CD14-positive monocyte (primary cell): Measurements from ENCODE around the gene BRIP1. TPM values are rescaled to one million over a fixed set of nuclear protein-coding genes. Genes with fewer than 3 reads are reported as not detected.

ENCODE experiments used
- DNase-seq, 3 donors: peaks; one replicate each; pipeline ENCODE4 v3.0.0-alpha.2; 2011 to 2022
- H2AFZ ChIP-seq: 2 replicates; pipeline ENCODE4 v1.6.0; 2012; ENCODE audit warnings: mild to moderate bottlenecking, low read depth, low read length, inconsistent platforms; ENCODE audit not compliant: insufficient read depth, poor library complexity, severe bottlenecking
- H3K27ac ChIP-seq, 2 donors: 1 replicate in 1 of 2; 2 replicates in 1 of 2; pipeline ENCODE4 v1.5.1; 2012 to 2013; ENCODE audit warnings: low read length in 2 of 2, control low read depth in 1 of 2, inconsistent platforms in 1 of 2, low read depth in 1 of 2, mild to moderate bottlenecking in 1 of 2
- H3K27me3 ChIP-seq, 2 donors: one replicate each; pipeline versions ENCODE4 v1.6.0 to v1.6.1; 2011 to 2013; ENCODE audit warnings: low read length in 2 of 2; ENCODE audit not compliant: control insufficient read depth in 2 of 2, insufficient read depth in 2 of 2
- H3K36me3 ChIP-seq, 2 donors: replicated peaks in 1 of 2; 1 replicate in 1 of 2; 2 replicates in 1 of 2; pipeline versions ENCODE4 v1.5.1 to v1.6.1; 2012 to 2013; ENCODE audit warnings: low read length in 2 of 2, control low read depth in 1 of 2, inconsistent platforms in 1 of 2, mild to moderate bottlenecking in 1 of 2; ENCODE audit not compliant: insufficient read depth in 2 of 2, control insufficient read depth in 1 of 2
- H3K4me1 ChIP-seq, 2 donors: 1 replicate in 1 of 2; 2 replicates in 1 of 2; pipeline versions ENCODE4 v1.5.1 to v1.6.1; 2012 to 2013; ENCODE audit warnings: low read length in 2 of 2, control low read depth in 1 of 2, inconsistent platforms in 1 of 2, mild to moderate bottlenecking in 1 of 2, moderate library complexity in 1 of 2; ENCODE audit not compliant: insufficient read depth in 2 of 2, control insufficient read depth in 1 of 2
- H3K4me2 ChIP-seq: replicated peaks from 2 replicates; pipeline ENCODE3; 2012; ENCODE audit warnings: low read length, moderate library complexity, mild to moderate bottlenecking; ENCODE audit not compliant: poor library complexity, severe bottlenecking; ENCODE audit errors: extremely low read depth
- H3K4me3 ChIP-seq, 3 experiments: fragments of 200-600 bp in 1 of 3; sonication (generic) in 1 of 3; replicated peaks in 1 of 3; 1 replicate in 2 of 3; 2 replicates in 1 of 3; pipeline ENCODE4 v1.5.1; 2011 to 2013; ENCODE audit warnings: low read length in 3 of 3, mild to moderate bottlenecking in 3 of 3, control low read depth in 2 of 3, low read depth in 2 of 3, inconsistent platforms in 1 of 3, moderate library complexity in 1 of 3
- H3K79me2 ChIP-seq: 2 replicates; pipeline ENCODE4 v1.6.0; 2012; ENCODE audit warnings: mild to moderate bottlenecking, control low read depth, inconsistent platforms, low read length, moderate library complexity; ENCODE audit not compliant: insufficient read depth
- H3K9ac ChIP-seq: 2 replicates; pipeline ENCODE4 v1.6.0; 2017; ENCODE audit warnings: low read length, mild to moderate bottlenecking; ENCODE audit not compliant: insufficient read depth, poor library complexity, severe bottlenecking
- H3K9me3 ChIP-seq, 2 donors: replicated peaks in 1 of 2; 1 replicate in 1 of 2; 2 replicates in 1 of 2; pipeline versions ENCODE4 v1.5.1 to v1.6.1; 2012 to 2013; ENCODE audit warnings: low read length in 2 of 2, control low read depth in 1 of 2; ENCODE audit not compliant: control insufficient read depth in 1 of 2, insufficient read depth in 1 of 2
- H4K20me1 ChIP-seq: 2 replicates; pipeline ENCODE4 v1.6.0; 2012; ENCODE audit warnings: mild to moderate bottlenecking, low read length, control low read depth, moderate library complexity; ENCODE audit not compliant: insufficient read depth
- H3K27ac Mint-ChIP-seq, 7 donors: one replicate each; pipeline ENCODE4 v1.8.0; 2020; ENCODE audit warnings: mild to moderate bottlenecking in 7 of 7, mixed read lengths in 7 of 7, moderate library complexity in 6 of 7, inconsistent platforms in 2 of 7
- H3K27me3 Mint-ChIP-seq, 3 donors: one replicate each; pipeline ENCODE4 v1.8.0; 2021 to 2022; ENCODE audit warnings: low read depth in 3 of 3, mild to moderate bottlenecking in 3 of 3, mixed read lengths in 3 of 3, moderate library complexity in 3 of 3, inconsistent platforms in 1 of 3
- H3K36me3 Mint-ChIP-seq, 2 donors: one replicate each; pipeline ENCODE4 v1.8.0; 2020; ENCODE audit warnings: mixed read lengths in 2 of 2, inconsistent platforms in 1 of 2, mild to moderate bottlenecking in 1 of 2
- H3K4me1 Mint-ChIP-seq: one replicate; pipeline ENCODE4 v1.8.0; 2020; ENCODE audit warnings: mild to moderate bottlenecking, mixed read lengths
- H3K4me3 Mint-ChIP-seq, 2 donors: one replicate each; pipeline ENCODE4 v1.8.0; 2020; ENCODE audit warnings: mild to moderate bottlenecking in 2 of 2, mixed read lengths in 2 of 2, moderate library complexity in 1 of 2
- H3K9me3 Mint-ChIP-seq, 7 donors: one replicate each; pipeline ENCODE4 v1.8.0; 2020 to 2022; ENCODE audit warnings: mixed read lengths in 7 of 7, mild to moderate bottlenecking in 6 of 7, moderate library complexity in 6 of 7, inconsistent platforms in 2 of 7
- CTCF ChIP-seq: fragments of 200-600 bp; IDR thresholded peaks from one replicate; pipeline ENCODE4 v1.8.0; 2022; ENCODE audit warnings: antibody characterized with exemption, mild to moderate bottlenecking
- WGBS: methylation state at CpG from one replicate; pipeline ENCODE4 v1.1.5; 2013; ENCODE audit warnings: missing lambda C conversion rate; ENCODE audit not compliant: insufficient coverage; 5-methylcytosine and 5-hydroxymethylcytosine counted together
- intact Hi-C, 2 donors: fragments of 100-400 bp; cut with micrococcal nuclease; formaldehyde crosslinking; loops; one replicate each; pipeline versions ENCODE4 v1.15.0 to v1.15.1; 2023
- polyA plus RNA-seq, 3 donors: library from polyadenylated mRNA; depleted of rRNA in 1 of 3; unstranded in 2 of 3; stranded (reverse) in 1 of 3; fragments of 300-500 nt in 2 of 3; fragments of >200 nt in 1 of 3; fragmentation: Illumina TruSeq in 2 of 3; gene quantifications; 1 replicate in 2 of 3; 2 replicates in 1 of 3; pipeline ENCODE4 v1.2.3, GENCODE V29; 2012 to 2021

The BRIP1 gene
- polyA plus RNA-seq, 3 donors = 0.11 to 0.12 TPM; not detected in 1

DNA sequence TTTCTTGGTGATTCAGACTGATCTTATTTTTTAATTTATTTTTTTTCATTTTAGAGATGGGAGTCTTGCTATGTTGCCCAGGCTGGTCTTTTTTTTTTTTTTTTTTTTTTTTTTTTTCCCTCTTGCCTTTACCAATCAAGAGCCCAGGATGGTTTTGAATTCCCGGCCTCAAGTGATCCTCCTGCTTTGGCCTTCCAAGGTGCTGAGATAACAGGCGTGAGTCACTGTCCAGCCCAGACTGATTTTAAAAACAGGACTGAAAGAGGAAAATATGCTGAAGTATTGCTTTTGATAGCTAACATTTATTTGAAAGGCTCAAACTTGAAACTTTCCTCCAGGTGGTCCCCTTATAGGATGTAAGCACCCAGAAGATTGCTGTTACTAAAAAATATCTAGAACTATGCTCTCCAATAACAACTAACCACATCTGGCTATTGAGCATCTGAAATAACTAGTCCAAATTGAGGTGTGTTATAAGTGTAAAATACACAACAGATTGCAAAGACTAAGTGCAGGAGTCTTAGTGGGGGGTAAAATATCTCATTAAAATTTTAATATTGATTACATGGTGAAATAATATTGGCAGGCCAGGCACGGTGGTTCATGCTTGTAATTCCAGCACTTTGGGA lies 15.8 kb upstream of the BRIP1 start:
- DNase-seq = no peak
- Histone ChIP-seq H3K4me2 (no peak overlapping the region), H4K20me1 (no peaks in the 10 kb centered on the region), H3K79me2 (no peaks in the 10 kb centered on the region), H3K36me3 (peaks cover 41 to 99% of the 10 kb centered on the region in 2 donors), H3K9me3 (no peaks in the 10 kb centered on the region), H2AFZ (no peak overlapping the region), H3K4me1 (no peaks in the 10 kb centered on the region), H3K9ac (no peak overlapping the region), H3K27me3 (no peaks in the 10 kb centered on the region), H3K27ac (no peak overlapping the region), H3K4me3 (no peak overlapping the region)
- H3K36me3 Mint-ChIP-seq = peaks cover 49 to 87% of the 10 kb centered on the region in 2 donors
- no CpG with 5 or more reads among the region's 3 CpGs for WGBS
- H3K9me3 Mint-ChIP-seq = no peaks in the 10 kb centered on the region
- H3K4me3 Mint-ChIP-seq = no peak overlapping the region
- intact Hi-C loops = no loop called here
- no peaks in the 10 kb centered on the region for H3K4me1 Mint-ChIP-seq
- peak overlapping the region in 1 of 7 donors; percentile 36 for H3K27ac Mint-ChIP-seq
- peaks cover 0 to 2% (median 0%) of the 10 kb centered on the region in 3 donors for H3K27me3 Mint-ChIP-seq
- no peak for TF ChIP-seq CTCF

DNA sequence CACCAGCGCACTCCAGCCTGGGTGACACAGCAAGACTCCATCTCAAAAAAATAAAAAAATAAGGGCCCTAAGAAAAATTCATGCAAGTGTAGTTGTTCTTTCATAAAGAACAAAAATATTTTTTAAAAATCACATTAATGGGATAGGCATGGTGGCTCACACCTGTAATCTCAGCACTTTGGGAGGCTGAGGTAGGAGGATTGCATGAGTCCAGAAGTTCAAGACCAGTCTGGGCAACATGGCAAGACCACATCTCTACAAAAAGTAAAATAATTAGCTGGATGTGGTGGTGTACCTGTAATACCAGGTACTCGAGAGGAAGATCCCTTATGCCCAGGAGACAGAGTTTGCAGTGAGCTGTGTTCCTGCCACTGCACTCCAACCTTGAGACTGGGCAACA lies 15.2 kb upstream of the BRIP1 start:
- DNase-seq = no peak
- no peaks in the 10 kb centered on the region for H3K9me3 ChIP-seq
- Mint-ChIP-seq H3K9me3 (no peaks in the 10 kb centered on the region), H3K27me3 (peaks cover 0 to 2% (median 0%) of the 10 kb centered on the region in 3 donors), H3K36me3 (peaks cover 53 to 87% of the 10 kb centered on the region in 2 donors), H3K4me3 (no peak overlapping the region), H3K27ac (peak overlapping the region in 1 of 7 donors; percentile 58), H3K4me1 (no peaks in the 10 kb centered on the region)
- H3K27ac ChIP-seq = no peak overlapping the region
- H3K4me2 ChIP-seq = no peak overlapping the region
- no peak overlapping the region for H2AFZ ChIP-seq
- no peaks in the 10 kb centered on the region for H3K27me3 ChIP-seq
- no peak overlapping the region for H3K9ac ChIP-seq
- no peaks in the 10 kb centered on the region for H3K79me2 ChIP-seq
- WGBS = no CpG with 5 or more reads among the region's 2 CpGs
- no peaks in the 10 kb centered on the region for H3K4me1 ChIP-seq
- peaks cover 41 to 99% of the 10 kb centered on the region in 2 donors for H3K36me3 ChIP-seq
- TF ChIP-seq CTCF = no peak
- no peak overlapping the region for H3K4me3 ChIP-seq
- no peaks in the 10 kb centered on the region for H4K20me1 ChIP-seq
- intact Hi-C loops = no loop called here
